HEK293 (cell line): ENCODE results near the gene METTL16.

Source experiments
- GFI1B ChIP-seq: fragments of 450-650 bp; formaldehyde crosslinking; IDR thresholded peaks from 2 replicates; pipeline ENCODE4 v1.5.1; 2016; ENCODE audit warnings: missing biosample characterization, missing genetic modification characterization
- HOXC10 ChIP-seq: sonication (generic); formaldehyde crosslinking; IDR thresholded peaks from 2 replicates; pipeline ENCODE4 v1.8.1; 2023; ENCODE audit warnings: mild to moderate bottlenecking, missing genetic modification reagents
- REPIN1 ChIP-seq: fragments of 450-650 bp; formaldehyde crosslinking; IDR thresholded peaks from 2 replicates; pipeline ENCODE4 v1.5.1; 2017; ENCODE audit warnings: missing biosample characterization, missing genetic modification characterization, low read depth
- SALL2 ChIP-seq: fragments of 450-650 bp; formaldehyde crosslinking; IDR thresholded peaks from 2 replicates; pipeline ENCODE4 v1.5.0; 2017; ENCODE audit warnings: missing biosample characterization, mild to moderate bottlenecking, missing genetic modification characterization, borderline replicate concordance
- TCF7L2 ChIP-seq: IDR thresholded peaks from 2 replicates; pipeline ENCODE4 v1.6.1; 2011; ENCODE audit warnings: low read depth, mild to moderate bottlenecking, inconsistent platforms, low read length, moderate library complexity, borderline replicate concordance
- ZNF23 ChIP-seq: fragments of 450-650 bp; formaldehyde crosslinking; IDR thresholded peaks from 2 replicates; pipeline ENCODE4 v1.5.1; 2016; ENCODE audit warnings: missing biosample characterization, missing genetic modification characterization, borderline replicate concordance
- ZNF274 ChIP-seq, 2 experiments: fragments of 200-500 bp in 1 of 2; fragments of 450-650 bp in 1 of 2; sonication (Bioruptor generic) in 1 of 2; formaldehyde crosslinking in 1 of 2; IDR thresholded peaks; 2 replicates each; pipeline versions ENCODE4 v1.5.1 to v1.6.1; 2014 to 2016; ENCODE audit warnings: borderline replicate concordance in 1 of 2, inconsistent platforms in 1 of 2, low read length in 1 of 2, missing biosample characterization in 1 of 2, missing genetic modification characterization in 1 of 2
- ZNF292 ChIP-seq: fragments of 450-650 bp; formaldehyde crosslinking; IDR thresholded peaks from 2 replicates; pipeline ENCODE4 v1.5.1; 2016; ENCODE audit warnings: low read depth, missing biosample characterization, missing genetic modification characterization, borderline replicate concordance
- ZNF37A ChIP-seq: fragments of 450-650 bp; IDR thresholded peaks from 2 replicates; pipeline ENCODE4 v1.5.1; 2018; ENCODE audit warnings: missing biosample characterization, missing genetic modification characterization
- ZNF776 ChIP-seq: fragments of 450-650 bp; formaldehyde crosslinking; IDR thresholded peaks from 2 replicates; pipeline ENCODE4 v1.5.0; 2017; ENCODE audit warnings: missing biosample characterization, missing genetic modification characterization, borderline replicate concordance
- TF ChIP-seq, protein P1 (sequence below): fragments of 450-650 bp; formaldehyde crosslinking; IDR thresholded peaks from 2 replicates; pipeline ENCODE4 v1.5.1; 2016; ENCODE audit warnings: missing biosample characterization, missing genetic modification characterization
- TF ChIP-seq, protein P2 (sequence below): fragments of 450-650 bp; IDR thresholded peaks from 2 replicates; pipeline ENCODE4 v1.5.1; 2018; ENCODE audit warnings: missing biosample characterization, mild to moderate bottlenecking, missing genetic modification characterization
- TF ChIP-seq, protein P3 (sequence below): sonication (generic); formaldehyde crosslinking; IDR thresholded peaks from 2 replicates; pipeline ENCODE4 v1.8.1; 2022; ENCODE audit warnings: mild to moderate bottlenecking, moderate library complexity, missing genetic modification reagents

DNA sequence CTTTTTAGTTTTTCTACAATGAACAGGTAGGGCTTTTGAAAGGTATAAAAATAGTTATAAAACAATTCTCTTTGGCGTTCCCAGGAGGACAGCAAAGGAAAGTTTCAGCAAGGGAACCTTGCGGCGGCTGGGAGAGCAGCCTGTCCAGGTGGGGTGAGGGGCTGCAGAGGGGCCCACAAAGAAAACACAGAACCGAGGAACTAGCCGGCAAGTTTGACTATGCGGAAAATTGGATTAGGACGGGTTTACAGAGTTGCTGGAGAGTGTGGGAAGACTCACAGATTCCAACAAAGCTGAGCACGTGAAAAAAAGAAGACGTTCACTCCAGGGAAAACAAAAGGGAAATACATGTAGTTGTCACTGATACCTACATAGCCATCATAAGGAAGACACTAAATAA is 40.2 kb upstream of the METTL16 start:
- TF ChIP-seq SALL2 (tag by site-specific recombination) (no peak), ZNF292 (tag by site-specific recombination) (no peak), ZNF23 (tag by site-specific recombination) (no peak), GFI1B (tag by site-specific recombination) (no peak), REPIN1 (no peak), TCF7L2 (no peak), ZNF776 (tag by site-specific recombination) (no peak), ZNF274 (IDR thresholded peaks at IDR 0.05; ENCODE audit: low read length) (no peak), ZNF274 (tag by site-specific recombination; IDR thresholded peaks at IDR 0.05; ENCODE audit: borderline replicate concordance) (no peak), ZNF37A (tag by site-specific recombination) (no peak), HOXC10 (CRISPR knock-in tag) (no peak)
- TF ChIP-seq, protein P1, sequence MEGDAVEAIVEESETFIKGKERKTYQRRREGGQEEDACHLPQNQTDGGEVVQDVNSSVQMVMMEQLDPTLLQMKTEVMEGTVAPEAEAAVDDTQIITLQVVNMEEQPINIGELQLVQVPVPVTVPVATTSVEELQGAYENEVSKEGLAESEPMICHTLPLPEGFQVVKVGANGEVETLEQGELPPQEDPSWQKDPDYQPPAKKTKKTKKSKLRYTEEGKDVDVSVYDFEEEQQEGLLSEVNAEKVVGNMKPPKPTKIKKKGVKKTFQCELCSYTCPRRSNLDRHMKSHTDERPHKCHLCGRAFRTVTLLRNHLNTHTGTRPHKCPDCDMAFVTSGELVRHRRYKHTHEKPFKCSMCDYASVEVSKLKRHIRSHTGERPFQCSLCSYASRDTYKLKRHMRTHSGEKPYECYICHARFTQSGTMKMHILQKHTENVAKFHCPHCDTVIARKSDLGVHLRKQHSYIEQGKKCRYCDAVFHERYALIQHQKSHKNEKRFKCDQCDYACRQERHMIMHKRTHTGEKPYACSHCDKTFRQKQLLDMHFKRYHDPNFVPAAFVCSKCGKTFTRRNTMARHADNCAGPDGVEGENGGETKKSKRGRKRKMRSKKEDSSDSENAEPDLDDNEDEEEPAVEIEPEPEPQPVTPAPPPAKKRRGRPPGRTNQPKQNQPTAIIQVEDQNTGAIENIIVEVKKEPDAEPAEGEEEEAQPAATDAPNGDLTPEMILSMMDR (tag by site-specific recombination), result no peak
- TF ChIP-seq, protein P2, sequence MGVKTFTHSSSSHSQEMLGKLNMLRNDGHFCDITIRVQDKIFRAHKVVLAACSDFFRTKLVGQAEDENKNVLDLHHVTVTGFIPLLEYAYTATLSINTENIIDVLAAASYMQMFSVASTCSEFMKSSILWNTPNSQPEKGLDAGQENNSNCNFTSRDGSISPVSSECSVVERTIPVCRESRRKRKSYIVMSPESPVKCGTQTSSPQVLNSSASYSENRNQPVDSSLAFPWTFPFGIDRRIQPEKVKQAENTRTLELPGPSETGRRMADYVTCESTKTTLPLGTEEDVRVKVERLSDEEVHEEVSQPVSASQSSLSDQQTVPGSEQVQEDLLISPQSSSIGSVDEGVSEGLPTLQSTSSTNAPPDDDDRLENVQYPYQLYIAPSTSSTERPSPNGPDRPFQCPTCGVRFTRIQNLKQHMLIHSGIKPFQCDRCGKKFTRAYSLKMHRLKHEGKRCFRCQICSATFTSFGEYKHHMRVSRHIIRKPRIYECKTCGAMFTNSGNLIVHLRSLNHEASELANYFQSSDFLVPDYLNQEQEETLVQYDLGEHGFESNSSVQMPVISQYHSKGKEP (tag by site-specific recombination), result no peak
- TF ChIP-seq, protein P3, sequence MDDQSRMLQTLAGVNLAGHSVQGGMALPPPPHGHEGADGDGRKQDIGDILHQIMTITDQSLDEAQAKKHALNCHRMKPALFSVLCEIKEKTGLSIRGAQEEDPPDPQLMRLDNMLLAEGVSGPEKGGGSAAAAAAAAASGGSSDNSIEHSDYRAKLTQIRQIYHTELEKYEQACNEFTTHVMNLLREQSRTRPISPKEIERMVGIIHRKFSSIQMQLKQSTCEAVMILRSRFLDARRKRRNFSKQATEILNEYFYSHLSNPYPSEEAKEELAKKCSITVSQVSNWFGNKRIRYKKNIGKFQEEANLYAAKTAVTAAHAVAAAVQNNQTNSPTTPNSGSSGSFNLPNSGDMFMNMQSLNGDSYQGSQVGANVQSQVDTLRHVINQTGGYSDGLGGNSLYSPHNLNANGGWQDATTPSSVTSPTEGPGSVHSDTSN (CRISPR knock-in tag), result no peak
